Right renal cortex interstitium (tissue), 3 donors: ENCODE results near the gene SEC24D. TPM values are rescaled to one million over a fixed set of nuclear protein-coding genes. Genes with fewer than 3 reads are reported as not detected.

Experiments
- DNase-seq, 3 donors: peaks; one replicate each; pipeline ENCODE4 v3.0.0-alpha.2; 2013; ENCODE audit warnings: low read depth in 3 of 3, low spot score in 2 of 3
- polyA plus RNA-seq, 3 donors: library from polyadenylated mRNA; unstranded; fragments of 120-200 nt; gene quantifications; one replicate each; pipeline ENCODE4 v1.2.1, GENCODE V29; 2013; ENCODE audit not compliant: insufficient read length in 3 of 3

Gene SEC24D
- polyA plus RNA-seq, 3 donors: 41.3 to 43.0 (median 42.0) TPM

- no peak for DNase-seq
Observed at GRCh38 chr4:118732591-118733330, 103.2 kb downstream of the SEC24D start.

- DNase-seq: no peak
Observed at GRCh38 chr4:118730683-118731082, 105.2 kb downstream of the SEC24D start.

- DNase-seq: no peak
Observed at GRCh38 chr4:118729287-118730286, 106.3 kb downstream of the SEC24D start.

GRCh38 chr4:118727360-118727759 lies 108.6 kb downstream of the SEC24D start:
- no peak for DNase-seq

- DNase-seq: no peak
Observed at GRCh38 chr4:118723369-118723768, 112.6 kb downstream of the SEC24D start.

- no peak for DNase-seq
Observed at GRCh38 chr4:118721752-118722151, 114.2 kb downstream of the SEC24D start.

- no peak for DNase-seq
Observed at GRCh38 chr4:118718511-118719170, 117.3 kb downstream of the SEC24D start.

- DNase-seq: no peak
Observed at GRCh38 chr4:118716304-118716703, 119.6 kb downstream of the SEC24D start.

- DNase-seq: no peak
Observed at GRCh38 chr4:118714682-118715081, 121.2 kb downstream of the SEC24D start.

- no peak for DNase-seq
Observed at GRCh38 chr4:118712872-118713271, 123.1 kb downstream of the SEC24D start.

- DNase-seq: no peak
Observed at GRCh38 chr4:118711052-118711451, 124.9 kb downstream of the SEC24D start.

- DNase-seq: no peak
Observed at GRCh38 chr4:118703118-118703517, 132.8 kb downstream of the SEC24D start.

- DNase-seq: peak; percentile 92 to 96 (median 93)
Observed at GRCh38 chr4:118684873-118685811, 150.8 kb downstream of the SEC24D start, which contains the start of gene METTL14. Gene METTL14 (plus strand): TSS chr4:118685392. CDS start chr4:118685535, 143 bp downstream.

- no peak for DNase-seq
Observed at GRCh38 chr4:118683513-118683912, 152.4 kb downstream of the SEC24D start.

- DNase-seq: no peak
Observed at GRCh38 chr4:118682928-118683327, 153.0 kb downstream of the SEC24D start.

GRCh38 chr4:118680808-118681207 lies 155.1 kb downstream of the SEC24D start:
- no peak for DNase-seq

GRCh38 chr4:118676128-118676527 lies 159.8 kb downstream of the SEC24D start:
- DNase-seq: no peak
